Sigmoid colon (tissue), 7 donors: ENCODE data around the gene MTUS2. TPM values are rescaled to one million over a fixed set of nuclear protein-coding genes. Genes with fewer than 3 reads are reported as not detected.

Experiments
- DNase-seq: peaks from one replicate; pipeline ENCODE4 v3.0.0-alpha.2; 2019
- H3K27ac ChIP-seq, 4 donors: fragments of 200-600 bp; sonication (generic); one replicate each; pipeline ENCODE4 v1.5.1; 2016 to 2019; ENCODE audit warnings: mild to moderate bottlenecking in 1 of 4
- H3K27me3 ChIP-seq, 3 donors: fragments of 200-600 bp; sonication (generic); one replicate each; pipeline ENCODE4 v1.5.1; 2019; ENCODE audit warnings: mild to moderate bottlenecking in 1 of 3
- H3K36me3 ChIP-seq, 4 donors: fragments of 200-600 bp; sonication (generic); one replicate each; pipeline ENCODE4 v1.5.1; 2016 to 2019
- H3K4me1 ChIP-seq, 4 donors: fragments of 200-600 bp; sonication (generic); one replicate each; pipeline ENCODE4 v1.5.1; 2017 to 2019
- H3K4me3 ChIP-seq, 4 donors: fragments of 200-600 bp; sonication (generic); one replicate each; pipeline ENCODE4 v1.5.1; 2017 to 2019; ENCODE audit warnings: mild to moderate bottlenecking in 2 of 4, moderate library complexity in 1 of 4
- H3K9me3 ChIP-seq, 4 donors: fragments of 200-600 bp in 3 of 4; sonication (generic) in 3 of 4; one replicate each; pipeline versions ENCODE4 v1.5.1 to v1.6.1; 2013 to 2019
- CTCF ChIP-seq, 4 experiments: fragments of 450-650 bp in 3 of 4; fragments of 200-600 bp in 1 of 4; IDR thresholded peaks; one replicate each; pipeline ENCODE4 v1.5.1; 2016 to 2019; ENCODE audit warnings: antibody characterized with exemption in 4 of 4, mild to moderate bottlenecking in 3 of 4, moderate library complexity in 2 of 4
- EP300 ChIP-seq, 4 donors: sonication (generic); formaldehyde crosslinking; IDR thresholded peaks; one replicate each; pipeline ENCODE4 v1.6.1; 2017; ENCODE audit warnings: antibody characterized with exemption in 4 of 4
- POLR2A ChIP-seq, 2 donors: fragments of 450-650 bp; IDR thresholded peaks; one replicate each; pipeline ENCODE4 v1.6.1; 2016; ENCODE audit warnings: antibody characterized with exemption in 2 of 2, mild to moderate bottlenecking in 2 of 2, moderate library complexity in 2 of 2
- POLR2AphosphoS5 ChIP-seq, 4 donors: sonication (generic); formaldehyde crosslinking; IDR thresholded peaks; one replicate each; pipeline ENCODE4 v1.6.1; 2017; ENCODE audit warnings: antibody characterized with exemption in 4 of 4
- WGBS, 2 donors: extraction: QIAGEN DNeasy Blood & Tissue Kit; methylation state at CpG; one replicate each; pipeline ENCODE4 v1.1.7; 2013; 5-methylcytosine and 5-hydroxymethylcytosine counted together
- intact Hi-C: fragments of 100-400 bp; cut with DNase I; formaldehyde crosslinking; loops from one replicate; pipeline ENCODE4 v1.15.1; 2023
- polyA plus RNA-seq, 3 donors: library from polyadenylated mRNA; stranded (reverse); fragments of 200-250 nt; gene quantifications; one replicate each; pipeline ENCODE4 v1.2.3, GENCODE V29; 2013
- total RNA-seq, 4 donors: library from RNA; depleted of rRNA; stranded (reverse); fragments of >200 nt; gene quantifications; one replicate each; pipeline ENCODE4 v1.1.0, GENCODE V29; 2016
- donor health status: healthy with polysubstance abuse.
- donor health status: Bipolar disorder and iron deficiency.
- donor health status: healthy.

MTUS2 gene
- total and polyA plus RNA-seq, 7 donors, result 0.23 to 2.2 (median 0.85) TPM; not detected in 1

DNA sequence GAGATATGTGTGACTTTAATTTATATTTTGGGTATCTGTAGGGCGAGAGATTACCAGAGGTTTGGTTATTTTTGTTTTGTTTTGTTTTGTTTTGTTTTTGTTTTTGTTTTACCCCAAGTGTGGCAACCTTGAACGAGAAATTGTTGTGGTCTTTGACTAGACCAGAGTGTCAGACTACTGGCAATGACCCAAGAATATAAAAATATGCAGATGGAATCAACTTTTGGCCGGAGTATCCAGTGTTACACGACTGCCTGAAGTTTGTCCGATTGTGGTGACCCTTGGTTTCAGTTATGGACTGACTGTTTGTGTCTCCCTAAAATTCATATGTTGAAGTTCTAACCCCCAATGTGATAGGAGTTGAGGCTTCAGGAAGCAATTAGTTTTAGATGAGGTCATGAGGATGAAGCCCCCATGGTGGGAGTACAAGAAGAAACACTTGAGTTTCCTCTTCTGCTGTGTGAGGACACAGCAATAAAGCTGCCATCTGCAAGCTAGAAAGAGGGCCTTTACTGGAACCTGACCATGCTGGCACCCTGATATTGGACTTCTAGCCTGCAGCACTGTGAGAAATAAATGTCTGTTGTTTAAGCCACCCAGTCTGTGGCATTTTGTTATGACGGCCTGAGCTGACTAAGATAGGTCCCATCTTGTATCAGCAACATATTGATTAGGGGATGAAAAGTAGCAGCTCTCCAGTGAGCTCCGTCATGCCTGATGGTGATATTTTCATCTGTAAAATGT lies 261.7 kb downstream of the MTUS2 start:
- TF ChIP-seq CTCF (IDR thresholded peaks at IDR 0.05) (no peak), POLR2AphosphoS5 (IDR thresholded peaks at IDR 0.05) (no peak), POLR2A (IDR thresholded peaks at IDR 0.05) (no peak), EP300 (IDR thresholded peaks at IDR 0.05) (no peak)
- Histone ChIP-seq H3K27me3 (no peaks in the 10 kb centered on the region), H3K9me3 (no peaks in the 10 kb centered on the region), H3K4me1 (peaks cover 0 to 9% (median 3%) of the 10 kb centered on the region in 4 donors), H3K36me3 (no peaks in the 10 kb centered on the region), H3K27ac (no peak overlapping the region), H3K4me3 (no peak overlapping the region)
- intact Hi-C loops, result no loop called here
- 70 to 81% methylated on average over 7 of the region's 7 CpGs for WGBS, 2 donors
- DNase-seq, result no peak

- DNase-seq, result no peak
- TF ChIP-seq EP300 (IDR thresholded peaks at IDR 0.05) (no peak), CTCF (IDR thresholded peaks at IDR 0.05) (no peak), POLR2AphosphoS5 (IDR thresholded peaks at IDR 0.05) (no peak), POLR2A (IDR thresholded peaks at IDR 0.05) (no peak)
- Histone ChIP-seq H3K9me3 (peaks cover 0 to 6% (median 0%) of the 10 kb centered on the region in 4 donors), H3K4me1 (no peaks in the 10 kb centered on the region), H3K36me3 (no peaks in the 10 kb centered on the region), H3K4me3 (no peak overlapping the region), H3K27me3 (no peaks in the 10 kb centered on the region), H3K27ac (no peak overlapping the region)
- intact Hi-C loops, result no loop called here
- 44 to 53% methylated on average over 2 of the region's 2 CpGs for WGBS, 2 donors
Measured at GRCh38 chr13:29099781-29100406, 279.8 kb downstream of the MTUS2 start.

GRCh38 chr13:29100758-29101157 lies 280.6 kb downstream of the MTUS2 start:
- intact Hi-C loops, result no loop called here
- Histone ChIP-seq H3K27me3 (no peaks in the 10 kb centered on the region), H3K36me3 (no peaks in the 10 kb centered on the region), H3K4me3 (no peak overlapping the region), H3K27ac (no peak overlapping the region), H3K9me3 (peaks cover 0 to 6% (median 0%) of the 10 kb centered on the region in 4 donors), H3K4me1 (no peaks in the 10 kb centered on the region)
- 84 to 91% methylated on average over 15 of the region's 15 CpGs for WGBS, 2 donors
- no peak for DNase-seq
- no peak for TF ChIP-seq EP300 (IDR thresholded peaks at IDR 0.05)
- no peak for TF ChIP-seq POLR2A (IDR thresholded peaks at IDR 0.05)
- no peak for TF ChIP-seq POLR2AphosphoS5 (IDR thresholded peaks at IDR 0.05)
- TF ChIP-seq CTCF (IDR thresholded peaks at IDR 0.05), result no peak

- TF ChIP-seq POLR2A (IDR thresholded peaks at IDR 0.05), result no peak
- no peak for TF ChIP-seq EP300 (IDR thresholded peaks at IDR 0.05)
- TF ChIP-seq CTCF (IDR thresholded peaks at IDR 0.05), result no peak
- TF ChIP-seq POLR2AphosphoS5 (IDR thresholded peaks at IDR 0.05), result no peak
- DNase-seq, result no peak
- Histone ChIP-seq H3K9me3 (peaks cover 0 to 6% (median 0%) of the 10 kb centered on the region in 4 donors), H3K36me3 (no peaks in the 10 kb centered on the region), H3K4me1 (no peaks in the 10 kb centered on the region), H3K27me3 (no peaks in the 10 kb centered on the region), H3K4me3 (no peak overlapping the region), H3K27ac (no peak overlapping the region)
- intact Hi-C loops, result no loop called here
- 49 to 53% methylated on average over 2 of the region's 2 CpGs for WGBS, 2 donors
Measured at GRCh38 chr13:29101409-29101808, 281.3 kb downstream of the MTUS2 start.
